IPS-18a (cell line): Measurements from ENCODE around the gene CBFB.

Source experiments
- H3K27ac ChIP-seq: one replicate; pipeline ENCODE4 v1.5.1; 2013; ENCODE audit warnings: low read length
- H3K27me3 ChIP-seq: one replicate; pipeline ENCODE4 v1.6.1; 2013; ENCODE audit warnings: mild to moderate bottlenecking, low read length; ENCODE audit not compliant: control insufficient read depth, insufficient read depth
- H3K36me3 ChIP-seq: one replicate; pipeline ENCODE4 v1.6.1; 2013; ENCODE audit warnings: low read depth, low read length; ENCODE audit not compliant: control insufficient read depth
- H3K4me1 ChIP-seq: one replicate; pipeline ENCODE4 v1.6.1; 2013; ENCODE audit warnings: low read depth, low read length; ENCODE audit not compliant: control insufficient read depth
- H3K4me3 ChIP-seq: one replicate; pipeline ENCODE4 v1.5.1; 2013; ENCODE audit warnings: low read length
- H3K9ac ChIP-seq: one replicate; pipeline ENCODE4 v1.6.1; 2013; ENCODE audit warnings: mild to moderate bottlenecking, low read length, moderate library complexity
- H3K9me3 ChIP-seq: one replicate; pipeline ENCODE4 v1.6.1; 2013; ENCODE audit warnings: low read depth, low read length; ENCODE audit not compliant: control insufficient read depth

Gene CBFB

DNA sequence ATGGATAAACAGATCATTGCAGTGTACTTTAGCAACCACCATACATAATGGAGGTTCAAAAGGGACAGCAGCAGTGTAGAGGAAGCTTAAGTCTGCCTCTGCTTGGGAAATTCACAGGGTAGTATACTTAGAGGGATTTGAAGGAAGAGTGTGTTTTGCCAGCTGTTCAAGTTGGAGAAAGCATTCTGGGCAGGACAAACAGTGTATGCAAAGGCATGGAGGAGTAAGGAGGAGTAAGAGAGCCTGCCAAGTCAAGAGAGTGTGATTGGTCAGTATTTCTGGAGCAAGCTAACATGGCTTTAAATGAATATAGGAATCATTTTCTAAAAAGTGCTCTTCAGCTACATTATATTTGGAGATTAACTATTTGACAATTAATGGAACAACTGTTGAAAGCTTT, 57.9 kb downstream of the CBFB start:
- Histone ChIP-seq H3K36me3 (peaks cover 5% of the 10 kb centered on the region), H3K9ac (no peak overlapping the region), H3K4me3 (no peak overlapping the region), H3K4me1 (no peaks in the 10 kb centered on the region), H3K27ac (no peak overlapping the region), H3K9me3 (no peaks in the 10 kb centered on the region), H3K27me3 (no peaks in the 10 kb centered on the region)

GRCh38 chr16:67087291-67087690, 58.3 kb downstream of the CBFB start:
- Histone ChIP-seq H3K9ac (no peak overlapping the region), H3K9me3 (no peaks in the 10 kb centered on the region), H3K4me1 (no peaks in the 10 kb centered on the region), H3K4me3 (no peak overlapping the region), H3K27me3 (no peaks in the 10 kb centered on the region), H3K27ac (no peak overlapping the region), H3K36me3 (peaks cover 5% of the 10 kb centered on the region)

DNA sequence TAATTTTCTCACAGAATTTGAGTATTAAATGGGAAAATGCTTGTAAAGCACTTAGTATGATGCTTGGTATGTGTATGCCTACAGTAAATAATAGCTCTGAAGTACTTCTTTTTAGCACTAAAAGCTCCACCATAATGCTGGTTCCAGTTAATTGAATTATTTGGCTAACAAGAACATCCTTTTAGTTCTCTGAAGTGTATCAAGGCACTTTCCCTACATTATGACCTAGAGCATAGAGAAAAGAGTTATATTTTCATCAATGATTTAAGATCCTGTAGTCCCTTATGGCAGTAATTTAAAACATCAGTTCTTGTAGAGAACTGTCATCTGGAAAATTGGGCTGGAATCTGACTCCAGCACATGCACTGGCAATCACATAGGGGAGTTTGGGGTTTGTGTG, 58.9 kb downstream of the CBFB start:
- Histone ChIP-seq H3K27ac (no peak overlapping the region), H3K4me1 (no peaks in the 10 kb centered on the region), H3K4me3 (no peak overlapping the region), H3K9ac (no peak overlapping the region), H3K27me3 (no peaks in the 10 kb centered on the region), H3K36me3 (peaks cover 5% of the 10 kb centered on the region), H3K9me3 (no peaks in the 10 kb centered on the region)

DNA sequence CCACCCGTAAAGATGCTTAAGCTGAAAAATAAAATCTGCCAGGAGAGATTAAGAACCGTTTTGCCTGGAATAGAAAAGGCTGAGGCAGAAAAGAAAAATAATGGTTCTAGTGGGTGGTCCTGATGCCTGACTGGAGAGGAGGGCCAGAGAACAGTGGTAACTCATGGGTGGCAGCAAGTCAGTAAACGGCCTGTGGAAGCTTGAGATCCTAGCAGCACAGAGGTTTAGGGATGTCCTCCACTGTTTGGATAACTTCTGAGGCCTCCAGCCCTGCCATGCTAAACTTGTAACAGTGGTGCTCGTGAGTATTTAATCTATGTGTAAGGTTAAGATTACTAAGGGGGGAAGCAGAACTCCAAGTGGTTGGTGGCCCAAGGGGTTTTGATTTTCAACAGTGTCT, 59.6 kb downstream of the CBFB start:
- no peak overlapping the region for H3K4me3 ChIP-seq
- H3K4me1 ChIP-seq = no peaks in the 10 kb centered on the region
- H3K9ac ChIP-seq = no peak overlapping the region
- no peaks in the 10 kb centered on the region for H3K9me3 ChIP-seq
- no peak overlapping the region for H3K27ac ChIP-seq
- peaks cover 5% of the 10 kb centered on the region for H3K36me3 ChIP-seq
- H3K27me3 ChIP-seq = no peaks in the 10 kb centered on the region

DNA sequence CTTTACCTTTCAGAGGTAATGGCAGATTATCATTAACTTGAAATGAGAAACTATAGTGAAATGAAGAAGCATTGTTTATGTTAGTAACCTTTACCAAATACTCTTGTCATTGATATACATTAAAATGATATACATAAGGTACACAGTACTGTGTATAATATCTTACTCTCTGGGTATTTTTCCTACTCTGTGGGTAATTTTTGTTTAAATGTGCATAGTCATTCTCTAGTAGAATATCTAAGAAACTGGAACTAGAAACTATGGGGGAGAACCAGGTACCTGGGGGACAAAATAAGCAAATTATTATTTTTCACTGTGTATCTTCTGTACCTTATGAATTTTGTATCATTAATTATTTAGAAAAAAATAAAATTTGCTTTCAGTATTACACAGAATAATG, 60.2 kb downstream of the CBFB start:
- Histone ChIP-seq H3K4me3 (no peak overlapping the region), H3K9ac (no peak overlapping the region), H3K27me3 (no peaks in the 10 kb centered on the region), H3K36me3 (peaks cover 5% of the 10 kb centered on the region), H3K9me3 (no peaks in the 10 kb centered on the region), H3K4me1 (no peaks in the 10 kb centered on the region), H3K27ac (no peak overlapping the region)

- Histone ChIP-seq H3K36me3 (peaks cover 5% of the 10 kb centered on the region), H3K9me3 (no peaks in the 10 kb centered on the region), H3K4me1 (no peaks in the 10 kb centered on the region), H3K27me3 (no peaks in the 10 kb centered on the region), H3K9ac (no peak overlapping the region), H3K27ac (no peak overlapping the region), H3K4me3 (no peak overlapping the region)
Observed at GRCh38 chr16:67091906-67092566, 63.1 kb downstream of the CBFB start.

DNA sequence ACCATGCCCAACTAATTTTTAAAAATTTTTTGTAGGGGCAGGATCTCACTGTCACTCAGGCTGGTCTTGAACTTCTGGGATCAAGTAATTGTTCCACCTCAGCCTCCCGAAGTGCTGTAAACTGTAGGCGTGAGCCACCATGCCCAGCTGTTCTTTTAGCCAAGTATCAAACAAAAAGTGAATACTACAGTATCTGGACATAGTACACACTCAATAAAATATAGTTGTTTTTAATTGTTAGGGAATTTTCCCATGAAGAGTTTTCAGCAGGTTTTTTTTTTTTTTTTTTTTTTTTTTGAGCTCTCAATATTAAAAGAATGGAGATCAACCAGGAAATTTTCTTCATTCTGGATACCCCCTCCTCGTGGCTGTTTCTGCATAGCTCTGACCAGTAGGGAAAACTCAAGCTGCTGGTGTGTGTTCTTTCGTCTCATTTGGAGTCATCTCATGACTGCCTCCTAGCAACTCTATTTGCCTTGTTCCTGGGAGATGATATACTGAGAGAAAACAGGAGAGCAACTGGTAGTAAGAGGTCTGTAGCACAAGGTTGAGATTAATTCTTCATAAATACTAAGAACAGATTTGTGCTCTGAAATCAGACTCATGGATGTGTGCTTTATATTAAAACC, 64.3 kb downstream of the CBFB start:
- Histone ChIP-seq H3K36me3 (peaks cover 3% of the 10 kb centered on the region), H3K27ac (no peak overlapping the region), H3K9me3 (no peaks in the 10 kb centered on the region), H3K4me3 (no peak overlapping the region), H3K4me1 (no peaks in the 10 kb centered on the region), H3K27me3 (no peaks in the 10 kb centered on the region), H3K9ac (no peak overlapping the region)

- Histone ChIP-seq H3K4me1 (no peaks in the 10 kb centered on the region), H3K27ac (no peak overlapping the region), H3K27me3 (no peaks in the 10 kb centered on the region), H3K9ac (no peak overlapping the region), H3K4me3 (no peak overlapping the region), H3K9me3 (no peaks in the 10 kb centered on the region), H3K36me3 (no peaks in the 10 kb centered on the region)
Observed at GRCh38 chr16:67098599-67098998, 69.7 kb downstream of the CBFB start.

DNA sequence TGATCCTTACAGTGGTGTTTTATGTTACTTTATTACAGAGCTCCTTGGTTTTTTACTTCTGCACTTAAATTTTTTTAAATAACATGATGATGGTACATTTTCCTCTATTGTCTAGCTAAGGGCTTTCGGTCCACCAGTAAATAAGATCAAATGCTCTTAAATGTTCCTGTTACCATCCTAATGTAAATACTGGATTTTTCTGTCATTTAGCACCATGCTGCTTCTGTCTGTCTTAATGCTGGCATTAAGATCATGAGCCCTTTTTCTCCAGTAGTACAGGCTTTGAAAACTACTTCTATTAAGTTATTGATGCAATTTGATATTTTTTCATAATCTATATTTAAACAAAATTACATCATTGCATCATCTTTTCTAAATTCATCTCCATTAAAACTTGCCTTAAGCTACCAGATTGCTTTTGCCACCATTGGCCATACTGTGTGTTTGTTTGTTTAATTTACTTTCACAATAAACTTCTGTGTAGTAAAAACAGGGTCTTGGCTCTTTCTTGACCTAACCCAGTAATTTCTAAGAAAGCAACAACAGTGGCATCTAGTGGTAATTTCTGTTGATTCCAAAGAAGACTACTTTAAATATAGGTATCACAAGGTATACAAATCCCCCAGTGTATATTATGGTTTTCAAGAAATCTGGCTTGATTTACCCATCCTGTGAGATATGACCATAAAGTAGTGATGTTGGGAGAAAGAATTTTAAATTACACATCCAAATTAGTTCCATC, 71.8 kb downstream of the CBFB start:
- H3K27ac ChIP-seq = no peak overlapping the region

DNA sequence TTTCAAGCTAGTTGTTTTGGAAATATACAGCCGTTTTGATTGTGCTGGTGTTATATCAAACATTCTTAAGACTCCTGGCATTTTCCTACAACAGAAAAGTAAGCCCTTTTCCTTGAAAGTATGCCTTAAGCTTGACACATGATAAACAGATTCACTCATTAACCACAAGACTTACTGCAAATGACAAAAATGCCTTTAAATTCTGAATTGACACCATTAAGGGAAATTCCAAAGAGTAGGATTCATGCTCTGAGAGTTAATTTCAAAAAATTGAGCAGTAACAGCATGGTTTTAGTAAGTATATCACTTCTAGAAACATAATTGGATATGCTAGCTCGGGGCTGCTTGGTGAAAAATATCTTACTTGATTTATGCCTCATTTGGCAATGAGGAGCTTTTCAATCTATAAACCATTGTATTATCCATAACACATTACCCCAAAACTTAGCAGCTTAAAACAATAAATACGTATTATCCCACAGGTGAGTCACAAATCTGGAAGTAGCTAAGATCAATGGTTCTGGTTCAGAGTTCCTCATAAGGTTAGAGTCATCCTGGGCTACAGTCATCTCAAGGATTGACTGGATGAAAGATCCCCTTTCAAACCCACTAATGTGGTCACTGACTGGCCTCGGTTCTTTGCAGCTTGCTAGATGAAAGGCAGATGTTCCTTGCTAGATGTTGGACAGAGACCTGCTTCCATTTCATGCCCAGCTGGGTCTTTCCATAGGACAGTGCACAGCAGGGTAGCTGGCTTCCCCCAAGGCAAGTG, 72.5 kb downstream of the CBFB start:
- no peaks in the 10 kb centered on the region for H3K4me1 ChIP-seq
- H3K27me3 ChIP-seq = no peaks in the 10 kb centered on the region
- no peaks in the 10 kb centered on the region for H3K9me3 ChIP-seq
- H3K9ac ChIP-seq = no peak overlapping the region
- H3K4me3 ChIP-seq = no peak overlapping the region
- no peak overlapping the region for H3K27ac ChIP-seq
- H3K36me3 ChIP-seq = no peaks in the 10 kb centered on the region

More for the DNA sequence above, 71.8 kb downstream of the CBFB start:
- no peaks in the 10 kb centered on the region for H3K4me1 ChIP-seq
- no peaks in the 10 kb centered on the region for H3K27me3 ChIP-seq
- no peaks in the 10 kb centered on the region for H3K36me3 ChIP-seq
- H3K9me3 ChIP-seq = no peaks in the 10 kb centered on the region
- no peak overlapping the region for H3K4me3 ChIP-seq
- no peak overlapping the region for H3K9ac ChIP-seq

DNA sequence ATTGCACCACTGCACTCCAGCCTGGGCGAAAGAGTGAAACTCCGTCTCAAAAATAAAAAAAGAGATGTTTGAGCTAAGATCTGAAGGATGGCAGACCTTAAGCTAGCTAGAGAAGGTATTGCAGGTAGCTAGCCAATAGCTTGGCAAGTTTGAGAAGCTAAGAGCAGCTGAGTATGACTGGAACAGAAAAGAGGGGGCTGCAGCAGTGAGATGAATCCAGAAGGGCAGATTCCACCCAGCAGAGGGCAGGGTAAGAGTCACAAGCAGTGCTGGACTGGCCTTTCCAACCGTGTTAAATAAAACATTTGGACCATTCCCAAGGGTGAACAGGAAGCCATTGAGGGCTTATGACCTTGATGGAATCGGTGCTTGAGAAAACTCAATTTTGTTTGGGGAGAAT, 75.1 kb downstream of the CBFB start:
- no peaks in the 10 kb centered on the region for H3K9me3 ChIP-seq
- H3K36me3 ChIP-seq = no peaks in the 10 kb centered on the region
- no peak overlapping the region for H3K4me3 ChIP-seq
- H3K27me3 ChIP-seq = peaks cover 7% of the 10 kb centered on the region
- H3K9ac ChIP-seq = no peak overlapping the region
- H3K4me1 ChIP-seq = no peaks in the 10 kb centered on the region
- no peak overlapping the region for H3K27ac ChIP-seq
